Activated gamma-delta T cell treated with anti-CD3 and anti-CD28 coated beads, Interleukin-2, amount 50 U/mL, for 16 hours (primary cell): ENCODE measurements around the gene MT2A.
A peak's percentile ranks its signal among the peaks of the same experiment; 100 is the strongest.

Experiments used
- DNase-seq: peaks from one replicate; pipeline ENCODE4 v3.0.0-alpha.2; 2020; ENCODE audit warnings: low read depth

Gene MT2A

GRCh38 chr16:56639045-56639444, 30.7 kb downstream of the MT2A start:
- no peak for DNase-seq

- no peak for DNase-seq
Measured at GRCh38 chr16:56640076-56640475, 31.7 kb downstream of the MT2A start.

- no peak for DNase-seq
Measured at GRCh38 chr16:56641166-56641565, 32.8 kb downstream of the MT2A start.

- peak; percentile 57 for DNase-seq
Measured at GRCh38 chr16:56643080-56643778, 34.8 kb downstream of the MT2A start.

GRCh38 chr16:56643833-56644232, 35.4 kb downstream of the MT2A start:
- no peak for DNase-seq

GRCh38 chr16:56645311-56645710, 36.9 kb downstream of the MT2A start:
- no peak for DNase-seq

GRCh38 chr16:56645838-56646237, 37.5 kb downstream of the MT2A start:
- DNase-seq: no peak

- DNase-seq: no peak
Measured at GRCh38 chr16:56647641-56648431, 39.5 kb downstream of the MT2A start.

GRCh38 chr16:56649271-56649670, 40.9 kb downstream of the MT2A start:
- no peak for DNase-seq

- DNase-seq: no peak
Measured at GRCh38 chr16:56649820-56650219, 41.4 kb downstream of the MT2A start.

- no peak for DNase-seq
Measured at GRCh38 chr16:56651586-56651985, 43.2 kb downstream of the MT2A start, which contains the start of gene MT1B. Gene MT1B (plus strand): TSS chr16:56651886. CDS start chr16:56651954, 68 bp downstream.

- DNase-seq: no peak
Measured at GRCh38 chr16:56652600-56652999, 44.2 kb downstream of the MT2A start.

GRCh38 chr16:56653218-56653617, 44.8 kb downstream of the MT2A start:
- DNase-seq: no peak

GRCh38 chr16:56657555-56658326, 49.4 kb downstream of the MT2A start, which contains the start of gene MT1F:
Gene MT1F (plus strand): TSS chr16:56657959. CDS start chr16:56658059, 100 bp downstream.
- DNase-seq: peak; percentile 43

- DNase-seq: no peak
Measured at GRCh38 chr16:56658327-56658875, 50.0 kb downstream of the MT2A start.
